Activated T-helper 2 cell treated with anti-CD3 and anti-CD28 coated beads, Interferon-gamma antibody, Interleukin-2, Interleukin-4, amounts not matched to agents 10 μg/mL and 5 μg/mL and 100 μg/mL, durations not matched to agents 14 hours and 24 hours and 36 hours (primary cell): ENCODE results near the gene ANO1. TPM values are rescaled to one million over a fixed set of nuclear protein-coding genes. Genes with fewer than 3 reads are reported as not detected.
A peak's percentile ranks its signal among the peaks of the same experiment; 100 is the strongest.

ENCODE experiments used
- DNase-seq: peaks from one replicate; pipeline ENCODE4 v3.0.0; 2021; ENCODE audit warnings: low spot score
- H3K27ac Mint-ChIP-seq: one replicate; pipeline ENCODE4 v1.8.0; 2021; ENCODE audit warnings: mixed read lengths
- H3K27me3 Mint-ChIP-seq: one replicate; pipeline ENCODE4 v1.8.0; 2021; ENCODE audit warnings: low read depth, mixed read lengths
- H3K36me3 Mint-ChIP-seq: one replicate; pipeline ENCODE4 v1.8.0; 2021; ENCODE audit warnings: low read depth, mixed read lengths
- H3K4me1 Mint-ChIP-seq: one replicate; pipeline ENCODE4 v1.8.0; 2021; ENCODE audit warnings: low read depth, mixed read lengths
- H3K4me3 Mint-ChIP-seq: one replicate; pipeline ENCODE4 v1.8.0; 2021; ENCODE audit warnings: low read depth, mild to moderate bottlenecking, moderate library complexity, mixed read lengths
- H3K9me3 Mint-ChIP-seq: one replicate; pipeline ENCODE4 v1.8.0; 2021; ENCODE audit warnings: mixed read lengths
- intact Hi-C: fragments of 100-400 bp; cut with micrococcal nuclease; formaldehyde crosslinking; loops from one replicate; pipeline ENCODE4 v1.15.1; 2023
- total RNA-seq: library from RNA; stranded (reverse); gene quantifications from 2 replicates; pipeline ENCODE4 v1.2.3, GENCODE V29; 2022

The ANO1 gene
- total RNA-seq, 1 donor from 2014 or later, result not detected

GRCh38 chr11:70183483-70184176 lies 105.5 kb downstream of the ANO1 start:
- Mint-ChIP-seq H3K27me3 (no peaks in the 10 kb centered on the region), H3K4me1 (no peaks in the 10 kb centered on the region), H3K36me3 (no peaks in the 10 kb centered on the region), H3K4me3 (no peak overlapping the region), H3K9me3 (no peaks in the 10 kb centered on the region), H3K27ac (no peak overlapping the region)
- intact Hi-C loops, result no loop called here
- DNase-seq, result no peak

- intact Hi-C loops, result no loop called here
- H3K27ac Mint-ChIP-seq, result no peak overlapping the region
- H3K4me1 Mint-ChIP-seq, result no peaks in the 10 kb centered on the region
These were observed 106.3 kb downstream of the ANO1 start for GRCh38 chr11:70184396-70184795.

DNA sequence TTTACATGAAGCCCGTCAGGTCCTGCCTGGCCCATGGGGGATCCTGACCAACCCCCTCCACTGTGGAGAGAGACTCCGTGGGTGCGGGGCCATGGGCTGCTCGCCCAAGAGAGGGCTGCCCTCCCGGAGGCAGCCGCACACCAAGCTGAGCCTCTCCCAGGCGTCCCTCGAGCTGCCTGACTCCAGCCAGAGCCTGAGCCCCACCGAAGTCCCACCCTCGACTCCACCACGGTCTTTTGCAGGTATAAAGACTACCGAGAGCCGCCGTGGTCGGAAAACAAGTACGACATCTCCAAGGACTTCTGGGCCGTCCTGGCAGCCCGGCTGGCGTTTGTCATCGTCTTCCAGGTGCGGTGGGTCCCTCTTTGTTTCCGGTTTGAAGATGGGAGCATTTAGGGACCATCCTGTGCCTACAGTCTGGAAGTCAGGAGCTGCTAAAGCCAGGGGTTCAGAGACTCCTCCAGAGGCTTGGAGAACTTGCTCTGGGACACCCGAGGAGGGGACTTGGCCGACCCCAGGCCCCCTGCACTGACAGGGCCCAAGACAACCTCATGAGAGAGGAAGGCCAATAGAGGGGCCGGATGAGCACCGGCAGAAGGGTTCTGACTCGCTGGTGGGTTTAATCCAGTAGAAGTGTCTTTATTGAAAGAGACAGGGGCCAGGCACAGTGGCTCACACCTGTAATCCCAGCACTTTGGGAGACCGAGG lies 107.4 kb downstream of the ANO1 start:
- Mint-ChIP-seq H3K9me3 (no peaks in the 10 kb centered on the region), H3K4me3 (no peak overlapping the region), H3K27ac (no peak overlapping the region), H3K36me3 (no peaks in the 10 kb centered on the region), H3K4me1 (no peaks in the 10 kb centered on the region), H3K27me3 (no peaks in the 10 kb centered on the region)
- no peak for DNase-seq
- intact Hi-C loops, result no loop called here

More at GRCh38 chr11:70184396-70184795, 106.3 kb downstream of the ANO1 start:
- DNase-seq, result no peak
- H3K36me3 Mint-ChIP-seq, result no peaks in the 10 kb centered on the region
- H3K4me3 Mint-ChIP-seq, result no peak overlapping the region
- no peaks in the 10 kb centered on the region for H3K27me3 Mint-ChIP-seq
- no peaks in the 10 kb centered on the region for H3K9me3 Mint-ChIP-seq

DNA sequence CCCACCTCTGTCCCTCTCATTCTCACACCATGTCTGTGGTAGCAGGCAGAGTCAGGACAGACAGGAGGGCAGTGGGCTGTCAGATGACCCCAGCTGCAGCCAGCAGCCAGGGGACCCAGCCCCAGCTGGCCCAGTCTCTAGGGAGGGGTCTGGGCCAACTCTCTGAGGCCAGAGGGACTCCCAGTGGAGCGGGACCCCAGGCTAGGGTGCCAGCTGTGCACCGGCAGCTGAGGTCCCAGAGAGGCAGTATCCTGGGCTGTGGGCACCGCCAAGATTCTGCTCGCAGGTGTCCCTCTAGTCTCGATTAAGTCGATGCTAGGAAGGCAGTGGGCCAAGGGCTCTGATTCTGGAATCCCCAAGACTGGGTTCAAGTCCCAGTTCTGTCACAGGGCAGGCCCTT lies 108.3 kb downstream of the ANO1 start:
- H3K4me1 Mint-ChIP-seq, result peaks cover 2% of the 10 kb centered on the region
- H3K27ac Mint-ChIP-seq, result no peak overlapping the region
- no peaks in the 10 kb centered on the region for H3K36me3 Mint-ChIP-seq
- no peak for DNase-seq
- no peaks in the 10 kb centered on the region for H3K9me3 Mint-ChIP-seq
- intact Hi-C loops, result no loop called here
- no peaks in the 10 kb centered on the region for H3K27me3 Mint-ChIP-seq
- no peak overlapping the region for H3K4me3 Mint-ChIP-seq

GRCh38 chr11:70186936-70187335 lies 108.8 kb downstream of the ANO1 start:
- intact Hi-C loops, result no loop called here
- Mint-ChIP-seq H3K4me3 (no peak overlapping the region), H3K9me3 (no peaks in the 10 kb centered on the region), H3K4me1 (peaks cover 3% of the 10 kb centered on the region), H3K27me3 (no peaks in the 10 kb centered on the region), H3K36me3 (no peaks in the 10 kb centered on the region), H3K27ac (no peak overlapping the region)
- DNase-seq, result no peak

GRCh38 chr11:70187771-70188170 lies 109.7 kb downstream of the ANO1 start:
- no peaks in the 10 kb centered on the region for H3K9me3 Mint-ChIP-seq
- H3K36me3 Mint-ChIP-seq, result no peaks in the 10 kb centered on the region
- no peak overlapping the region for H3K4me3 Mint-ChIP-seq
- intact Hi-C loops, result no loop called here
- H3K27ac Mint-ChIP-seq, result no peak overlapping the region
- H3K27me3 Mint-ChIP-seq, result no peaks in the 10 kb centered on the region
- no peak for DNase-seq
- H3K4me1 Mint-ChIP-seq, result peaks cover 3% of the 10 kb centered on the region

DNA sequence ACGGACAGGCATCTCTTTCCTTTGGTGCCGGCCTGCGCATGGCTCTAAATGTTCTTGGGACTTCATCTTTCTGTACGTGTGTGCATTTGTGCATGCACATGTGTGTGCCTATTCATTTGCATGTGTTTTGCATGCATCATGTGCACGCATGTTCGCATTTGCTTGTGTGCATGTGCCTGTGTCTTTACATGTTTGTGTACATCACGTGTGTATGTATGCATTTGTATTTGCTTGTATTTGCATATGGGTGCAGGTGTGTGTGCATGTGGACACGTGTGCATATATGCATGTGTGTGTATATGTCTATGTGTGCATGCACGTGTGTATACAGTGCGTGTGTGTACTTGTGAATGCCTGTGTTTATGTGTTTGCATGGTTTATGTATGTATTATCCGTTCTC lies 111.5 kb downstream of the ANO1 start:
- Mint-ChIP-seq H3K27me3 (no peaks in the 10 kb centered on the region), H3K4me3 (no peak overlapping the region), H3K36me3 (no peaks in the 10 kb centered on the region), H3K27ac (no peak overlapping the region), H3K4me1 (peaks cover 3% of the 10 kb centered on the region), H3K9me3 (no peaks in the 10 kb centered on the region)
- no peak for DNase-seq
- intact Hi-C loops, result no loop called here

DNA sequence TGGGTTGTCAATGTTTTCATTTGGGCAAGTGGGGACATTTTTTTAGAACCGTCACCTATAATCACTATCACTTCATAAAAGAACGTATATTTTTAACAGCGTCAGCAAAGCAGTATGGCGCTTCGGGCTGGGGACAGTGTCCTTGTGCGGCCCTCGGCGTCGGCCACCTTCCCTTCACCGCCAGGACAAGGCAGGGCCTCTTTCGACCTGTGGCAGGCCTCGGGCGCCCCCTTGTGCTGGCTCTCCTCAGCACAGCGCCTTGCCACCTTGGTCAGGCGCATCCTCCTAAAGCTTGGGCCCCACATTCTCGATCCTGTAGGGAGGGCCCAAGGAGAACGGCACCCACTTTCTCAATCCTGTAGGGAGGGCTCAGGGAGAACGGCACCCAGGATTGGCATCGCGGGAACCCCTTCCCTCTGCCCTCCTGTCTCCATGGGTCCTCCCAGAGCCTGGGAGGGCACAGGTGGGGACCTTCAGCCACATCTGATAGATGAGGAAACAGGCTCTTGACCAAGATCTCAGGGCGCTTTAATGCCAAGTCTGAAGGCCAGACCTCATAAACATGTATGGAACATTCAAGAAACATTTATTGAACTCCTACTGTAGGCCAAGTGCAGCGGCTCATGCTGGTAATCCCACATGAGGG lies 113.5 kb downstream of the ANO1 start:
- Mint-ChIP-seq H3K9me3 (no peaks in the 10 kb centered on the region), H3K27ac (no peak overlapping the region), H3K4me3 (no peak overlapping the region), H3K4me1 (peaks cover 3% of the 10 kb centered on the region), H3K27me3 (no peaks in the 10 kb centered on the region), H3K36me3 (no peaks in the 10 kb centered on the region)
- peak; percentile 54 for DNase-seq
- intact Hi-C loops, result loop anchor here (1.0 kb wide), 2 partner anchors 241 to 272 kb away; no protein-coding TSS in a partner anchor

- no peak overlapping the region for H3K27ac Mint-ChIP-seq
- intact Hi-C loops, result no loop called here
- H3K27me3 Mint-ChIP-seq, result no peaks in the 10 kb centered on the region
- H3K36me3 Mint-ChIP-seq, result no peaks in the 10 kb centered on the region
- H3K4me3 Mint-ChIP-seq, result no peak overlapping the region
- peaks cover 3% of the 10 kb centered on the region for H3K4me1 Mint-ChIP-seq
- DNase-seq, result no peak
- H3K9me3 Mint-ChIP-seq, result no peaks in the 10 kb centered on the region
These were observed 114.7 kb downstream of the ANO1 start for GRCh38 chr11:70192666-70193410.

DNA sequence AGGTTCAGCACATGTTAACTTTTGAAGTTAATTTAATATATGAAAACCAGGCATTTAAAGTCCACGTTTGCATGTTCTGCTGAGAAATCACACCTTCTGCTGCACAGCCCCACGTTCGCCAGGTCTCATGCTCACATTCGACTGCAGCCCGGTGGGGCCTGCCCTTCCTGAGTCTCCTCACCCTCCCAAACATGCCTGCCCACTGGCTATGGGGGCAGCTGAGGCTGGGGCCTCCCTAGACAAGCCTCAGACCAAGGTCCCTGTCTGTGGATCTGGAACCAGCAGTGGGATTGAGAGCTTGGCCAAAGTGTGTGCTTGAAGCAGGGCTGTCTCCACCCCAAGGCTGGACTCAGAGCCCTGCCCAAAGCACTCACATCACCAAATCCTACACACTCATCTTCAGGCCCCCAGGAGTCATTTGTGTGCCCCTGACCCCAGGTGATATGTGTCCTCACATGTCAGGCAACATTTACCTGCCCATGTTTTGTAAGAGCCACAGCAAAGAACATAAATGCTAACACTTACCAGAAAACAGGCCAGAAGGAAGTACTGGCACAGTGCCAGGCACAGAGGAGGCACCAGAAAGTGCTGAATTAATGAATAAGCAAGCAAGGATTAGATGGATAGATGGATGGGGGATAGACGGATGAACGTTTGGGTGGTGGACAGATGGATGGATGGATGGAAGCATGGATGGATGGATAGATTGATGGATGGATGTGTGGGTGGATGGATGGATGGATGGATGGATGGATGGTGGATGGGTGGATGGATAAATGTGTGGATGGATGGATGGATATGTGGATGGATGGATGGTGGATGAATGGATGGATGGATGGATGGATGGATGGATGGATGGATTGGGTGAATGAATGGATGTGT lies 115.5 kb downstream of the ANO1 start:
- H3K27ac Mint-ChIP-seq, result no peak overlapping the region
- H3K4me3 Mint-ChIP-seq, result no peak overlapping the region
- no peaks in the 10 kb centered on the region for H3K9me3 Mint-ChIP-seq
- no peaks in the 10 kb centered on the region for H3K27me3 Mint-ChIP-seq
- intact Hi-C loops, result no loop called here
- peaks cover 3% of the 10 kb centered on the region for H3K4me1 Mint-ChIP-seq
- H3K36me3 Mint-ChIP-seq, result no peaks in the 10 kb centered on the region
- no peak for DNase-seq

GRCh38 chr11:70194792-70195791 lies 117.0 kb downstream of the ANO1 start:
- Mint-ChIP-seq H3K4me3 (no peak overlapping the region), H3K27me3 (peaks cover 4% of the 10 kb centered on the region), H3K36me3 (no peaks in the 10 kb centered on the region), H3K4me1 (peaks cover 3% of the 10 kb centered on the region), H3K9me3 (no peaks in the 10 kb centered on the region), H3K27ac (no peak overlapping the region)
- intact Hi-C loops, result loop anchor here (5.0 kb wide), 1 partner anchor 508 kb away; no protein-coding TSS in a partner anchor
- no peak for DNase-seq
